C1 segment of cervical spinal cord (tissue), 14 donors: ENCODE data around the gene TEDC1.

ENCODE experiments used
- DNase-seq, 14 donors: peaks; one replicate each; lab custom pipeline; 2025; lab: John Stamatoyannopoulos, UW

TEDC1 gene

GRCh38 chr14:105525326-105525725 is 34.3 kb downstream of the TEDC1 start:
- DNase-seq = no peak

GRCh38 chr14:105525861-105526775 is 35.1 kb downstream of the TEDC1 start, which contains the start of gene TMEM121:
TSS of gene TMEM121 (plus strand) at chr14:105526583. CDS start at chr14:105528835, 2,252 bp downstream.
- DNase-seq = peak in 4 of 14 donors; percentile 5 to 41 (median 17)

- DNase-seq = peak in 1 of 14 donors; percentile 11
Measured at GRCh38 chr14:105526776-105527380, 35.8 kb downstream of the TEDC1 start.

- DNase-seq = no peak
Measured at GRCh38 chr14:105527381-105527825, 36.4 kb downstream of the TEDC1 start.

- DNase-seq = peak in 13 of 14 donors; percentile 33 to 84 (median 64)
Measured at GRCh38 chr14:105527826-105528585, 37.0 kb downstream of the TEDC1 start.

GRCh38 chr14:105528586-105529318 is 37.7 kb downstream of the TEDC1 start:
- DNase-seq = no peak

GRCh38 chr14:105529319-105529568 is 38.2 kb downstream of the TEDC1 start:
- DNase-seq = no peak

- no peak for DNase-seq
Measured at GRCh38 chr14:105529569-105530284, 38.7 kb downstream of the TEDC1 start.

- DNase-seq = no peak
Measured at GRCh38 chr14:105530285-105531087, 39.4 kb downstream of the TEDC1 start.

- no peak for DNase-seq
Measured at GRCh38 chr14:105531088-105531893, 40.2 kb downstream of the TEDC1 start.

GRCh38 chr14:105531894-105532623 is 41.0 kb downstream of the TEDC1 start:
- no peak for DNase-seq

GRCh38 chr14:105532735-105533141 is 41.7 kb downstream of the TEDC1 start:
- no peak for DNase-seq

GRCh38 chr14:105533391-105533790 is 42.3 kb downstream of the TEDC1 start:
- DNase-seq = no peak

- no peak for DNase-seq
Measured at GRCh38 chr14:105533811-105534498, 42.9 kb downstream of the TEDC1 start.

GRCh38 chr14:105534586-105534985 is 43.5 kb downstream of the TEDC1 start:
- no peak for DNase-seq

GRCh38 chr14:105536051-105536450 is 45.0 kb downstream of the TEDC1 start:
- no peak for DNase-seq

- DNase-seq = no peak
Measured at GRCh38 chr14:105536691-105537579, 45.9 kb downstream of the TEDC1 start.
